Heart left ventricle (tissue), 16 donors: ENCODE data around the gene UBE2C. TPM values are rescaled to one million over a fixed set of nuclear protein-coding genes. Genes with fewer than 3 reads are reported as not detected.

Experiments used
- ATAC-seq, 4 donors: fragments of 200-7000 bp; cut with Tn5 transposase; one replicate each; pipeline ENCODE4 v1.9.1; 2020 to 2022; ENCODE audit warnings: moderate library complexity in 4 of 4, mild to moderate bottlenecking in 3 of 4, moderate number of reproducible peaks in 1 of 4
- DNase-seq, 5 donors: peaks; one replicate each; pipeline ENCODE4 v3.0.0-alpha.2; 2020
- H3K27ac ChIP-seq, 12 donors: fragments of 200-600 bp; sonication (generic) in 4 of 12; one replicate each; pipeline versions ENCODE4 v1.5.0 to v1.8.0; 2016 to 2022; ENCODE audit warnings: mild to moderate bottlenecking in 2 of 12
- H3K27me3 ChIP-seq, 9 donors: fragments of 200-600 bp; sonication (generic) in 2 of 9; one replicate each; pipeline versions ENCODE4 v1.5.1 to v1.8.0; 2016 to 2022; ENCODE audit warnings: mild to moderate bottlenecking in 3 of 9
- H3K36me3 ChIP-seq, 9 donors: fragments of 200-600 bp; sonication (generic) in 2 of 9; one replicate each; pipeline versions ENCODE4 v1.5.0 to v1.8.0; 2018 to 2022; ENCODE audit warnings: mild to moderate bottlenecking in 2 of 9
- H3K4me1 ChIP-seq, 12 donors: fragments of 200-600 bp; sonication (generic) in 4 of 12; one replicate each; pipeline versions ENCODE4 v1.5.0 to v1.8.0; 2016 to 2022; ENCODE audit warnings: mild to moderate bottlenecking in 3 of 12
- H3K4me3 ChIP-seq, 12 donors: fragments of 200-600 bp; sonication (generic) in 4 of 12; one replicate each; pipeline versions ENCODE4 v1.5.0 to v1.8.0; 2017 to 2022; ENCODE audit warnings: mild to moderate bottlenecking in 9 of 12, moderate library complexity in 4 of 12
- H3K9me3 ChIP-seq, 12 donors: fragments of 200-600 bp; sonication (generic) in 4 of 12; one replicate each; pipeline versions ENCODE4 v1.5.0 to v1.8.0; 2016 to 2022; ENCODE audit warnings: mild to moderate bottlenecking in 1 of 12
- CTCF ChIP-seq, 12 donors: fragments of 200-600 bp; sonication (generic) in 4 of 12; IDR thresholded peaks; one replicate each; pipeline versions ENCODE4 v1.5.0 to v1.8.0; 2018 to 2022; ENCODE audit warnings: antibody characterized with exemption in 12 of 12, mild to moderate bottlenecking in 5 of 12
- POLR2A ChIP-seq, 2 donors: fragments of 450-650 bp; IDR thresholded peaks; one replicate each; pipeline ENCODE4 v1.6.1; 2017; ENCODE audit warnings: antibody characterized with exemption in 2 of 2, mild to moderate bottlenecking in 2 of 2, moderate library complexity in 2 of 2
- WGBS, 4 donors: extraction: QIAGEN DNeasy Blood & Tissue Kit in 2 of 4; methylation state at CpG; one replicate each; pipeline versions ENCODE4 v1.1.5 to v1.1.7; 2013 to 2018; 5-methylcytosine and 5-hydroxymethylcytosine counted together
- intact Hi-C, 10 donors: fragments of 100-400 bp; cut with DNase I; formaldehyde crosslinking; loops; one replicate each; pipeline versions ENCODE4 v1.11.1 to v1.14.2; 2022
- polyA plus RNA-seq, 2 donors: library from polyadenylated mRNA; stranded (reverse); fragments of 200-250 nt; gene quantifications; one replicate each; pipeline ENCODE4 v1.2.3, GENCODE V29; 2013
- total RNA-seq, 9 donors: library from RNA; depleted of rRNA in 2 of 9; stranded (reverse); fragments of >200 nt in 2 of 9; fragmentation: NEBNext Ultra II Directional in 3 of 9; extraction: Animal tissue kit (Norgen Biotek cat#: 25700) in 3 of 9; gene quantifications; one replicate each; pipeline versions ENCODE4 v1.1.0 to v1.2.4, GENCODE V29; 2016 to 2023
- donor health status: ischemic (EF 13 %, LVEDD 7.1; RV severe dilation, severe dysfunction).
- donor health status: healthy with polysubstance abuse.
- donor health status: DM: no; HTN: yes; CAD: no.
- donor health status: DM: no; HTN: no; CAD: no.
- donor health status: ischemic (EF 25% LVEDD 6.9; RV normal size, moderate dysfunction).
- donor health status: ischemic (EF 25% LVEDD 5.7; RV mildly dilated, moderate dysfunction).
- donor health status: healthy.
- donor health status: DM: yes; HTN: yes; CAD: no.
- donor health status: ischemic (EF 35%, LVEDD 5.7; RV mildly dilated, moderate dysfunction).
- donor health status: nonischemic (EF 11% LVEDD 7.7; RV severe dilation, severe dysfunction).
- donor health status: DM: yes; HTN: yes; CAD: no.
- donor health status: PGD.
- donor health status: ischemic (EF 29% LVEDD 5.4; RV normal size, mild dysfunction).
- donor health status: nonischemic (EF 23%, LVEDD 6.1; RV moderate dilation, normal function).

Gene UBE2C
- total and polyA plus RNA-seq, 11 donors = 0.32 to 16.9 (median 1.5) TPM; not detected in 5

- intact Hi-C loops = no loop called here
- H3K27me3 ChIP-seq = no peaks in the 10 kb centered on the region
- peaks cover 3 to 32% (median 19%) of the 10 kb centered on the region in 12 donors for H3K4me1 ChIP-seq
- H3K4me3 ChIP-seq = no peak overlapping the region
- ATAC-seq = no peak
- no peak for TF ChIP-seq POLR2A (IDR thresholded peaks at IDR 0.05)
- TF ChIP-seq CTCF (IDR thresholded peaks at IDR 0.05) = no peak
- peak overlapping the region in 3 of 12 donors; percentile 13 to 30 (median 25) for H3K27ac ChIP-seq
- H3K9me3 ChIP-seq = no peaks in the 10 kb centered on the region
- DNase-seq = no peak
- peaks cover 0 to 72% (median 54%) of the 10 kb centered on the region in 9 donors for H3K36me3 ChIP-seq
These were observed 39.1 kb downstream of the UBE2C start for GRCh38 chr20:45851501-45851900.

- ATAC-seq (no peak), DNase-seq (no peak)
- Histone ChIP-seq H3K36me3 (peaks cover 0 to 63% (median 46%) of the 10 kb centered on the region in 9 donors), H3K9me3 (no peaks in the 10 kb centered on the region), H3K4me3 (no peak overlapping the region), H3K4me1 (peaks cover 3 to 35% (median 21%) of the 10 kb centered on the region in 12 donors), H3K27me3 (no peaks in the 10 kb centered on the region), H3K27ac (no peak overlapping the region)
- intact Hi-C loops = no loop called here
- TF ChIP-seq CTCF (IDR thresholded peaks at IDR 0.05) (no peak), POLR2A (IDR thresholded peaks at IDR 0.05) (no peak)
- 95 to 99% (median 97%) methylated on average over 6 of the region's 6 CpGs for WGBS, 4 donors
These were observed 39.9 kb downstream of the UBE2C start for GRCh38 chr20:45852326-45852725.

- intact Hi-C loops = no loop called here
- no peak for ATAC-seq
- Histone ChIP-seq H3K27me3 (no peaks in the 10 kb centered on the region), H3K4me1 (peaks cover 3 to 43% (median 27%) of the 10 kb centered on the region in 12 donors), H3K36me3 (peaks cover 0 to 52% (median 35%) of the 10 kb centered on the region in 9 donors), H3K27ac (no peak overlapping the region), H3K4me3 (no peak overlapping the region), H3K9me3 (no peaks in the 10 kb centered on the region)
- WGBS, 4 donors = 84 to 86% (median 85%) methylated on average over 2 of the region's 2 CpGs
- no peak for TF ChIP-seq CTCF (IDR thresholded peaks at IDR 0.05)
- no peak for DNase-seq
These were observed 41.0 kb downstream of the UBE2C start for GRCh38 chr20:45853484-45853883.

- Histone ChIP-seq H3K36me3 (peaks cover 0 to 27% (median 15%) of the 10 kb centered on the region in 9 donors), H3K4me3 (peak within 1 kb of the TSS; percentile 69 to 98 (median 92)), H3K9me3 (no peaks in the 10 kb centered on the region), H3K27me3 (no peaks in the 10 kb centered on the region), H3K27ac (peak within 1 kb of the TSS; percentile 7 to 94 (median 84)), H3K4me1 (peaks cover 3 to 37% (median 31%) of the 10 kb centered on the region in 12 donors)
- intact Hi-C loops = loop anchor here in 1 of 10 donors (2.0 kb wide), 1 partner anchor 78 kb away; the partner anchor contains the start of gene PCIF1
- WGBS, 4 donors = 0 to 1% (median 1%) methylated on average over 12 to 36 of the region's 36 CpGs
- ATAC-seq (peak; percentile 97 to 100 (median 98)), DNase-seq (peak; percentile 89 to 100 (median 98))
- TF ChIP-seq POLR2A (IDR thresholded peaks at IDR 0.05) (peak in 1 of 2 donors; percentile 82), CTCF (IDR thresholded peaks at IDR 0.05) (no peak)
These were observed 44.9 kb downstream of the UBE2C start, which contains the start of the genes ACOT8 and ZSWIM3 for GRCh38 chr20:45857114-45857881. ACOT8 (minus strand) TSS chr20:45857392; CDS start chr20:45857315, 77 bp downstream. ZSWIM3 (plus strand) TSS chr20:45857614; CDS start chr20:45857826, 212 bp downstream.
